Stimulated activated CD4-positive, alpha-beta T cell treated with anti-CD3 and anti-CD28 coated beads, Interleukin-15, amount 100 ng/mL, for 48 hours (primary cell): ENCODE measurements around the gene FBXL16.
A peak's percentile ranks its signal among the peaks of the same experiment; 100 is the strongest.

ENCODE experiments used
- DNase-seq, 2 donors: peaks; one replicate each; pipeline ENCODE4 v3.0.0-alpha.2; 2020; ENCODE audit warnings: low read depth in 2 of 2

Gene FBXL16

GRCh38 chr16:734981-735881, 29.6 kb upstream of the FBXL16 start:
- DNase-seq, result no peak

GRCh38 chr16:734208-734980, 28.8 kb upstream of the FBXL16 start:
- no peak for DNase-seq

- DNase-seq, result no peak
Observed at GRCh38 chr16:733382-734207, 28.0 kb upstream of the FBXL16 start.

- DNase-seq, result no peak
Observed at GRCh38 chr16:732936-733335, 27.3 kb upstream of the FBXL16 start.

- DNase-seq, result no peak
Observed at GRCh38 chr16:732332-732731, 26.7 kb upstream of the FBXL16 start.

- DNase-seq, result no peak
Observed at GRCh38 chr16:730666-731509, 25.3 kb upstream of the FBXL16 start.

GRCh38 chr16:729768-730665, 24.4 kb upstream of the FBXL16 start:
- no peak for DNase-seq

- DNase-seq, result no peak
Observed at GRCh38 chr16:728890-729744, 23.5 kb upstream of the FBXL16 start.

- DNase-seq, result peak; percentile 34 to 47
Observed at GRCh38 chr16:728131-728889, 22.7 kb upstream of the FBXL16 start.

- no peak for DNase-seq
Observed at GRCh38 chr16:727291-727977, 21.8 kb upstream of the FBXL16 start.

- DNase-seq, result peak in 1 of 2 donors; percentile 51
Observed at GRCh38 chr16:726438-727290, 21.1 kb upstream of the FBXL16 start, which contains the start of the genes CCDC78 and HAGHL. CCDC78 (minus strand) TSS chr16:726443; CDS start chr16:726367, 76 bp downstream. HAGHL (plus strand) TSS chr16:727106; CDS start chr16:727510, 404 bp downstream.

- no peak for DNase-seq
Observed at GRCh38 chr16:726188-726437, 20.5 kb upstream of the FBXL16 start.

GRCh38 chr16:725463-726187, 20.0 kb upstream of the FBXL16 start:
- no peak for DNase-seq

- DNase-seq, result no peak
Observed at GRCh38 chr16:725041-725376, 19.4 kb upstream of the FBXL16 start.

GRCh38 chr16:724188-725040, 18.8 kb upstream of the FBXL16 start:
- DNase-seq, result no peak
